Measurements from ENCODE around the gene OR10G2.
"Not testable (repeated sequence)": the region's sequence is repeated elsewhere in the genome, so short reads cannot be mapped to it uniquely, and the experiment has no call there.

The OR10G2 gene

DNA sequence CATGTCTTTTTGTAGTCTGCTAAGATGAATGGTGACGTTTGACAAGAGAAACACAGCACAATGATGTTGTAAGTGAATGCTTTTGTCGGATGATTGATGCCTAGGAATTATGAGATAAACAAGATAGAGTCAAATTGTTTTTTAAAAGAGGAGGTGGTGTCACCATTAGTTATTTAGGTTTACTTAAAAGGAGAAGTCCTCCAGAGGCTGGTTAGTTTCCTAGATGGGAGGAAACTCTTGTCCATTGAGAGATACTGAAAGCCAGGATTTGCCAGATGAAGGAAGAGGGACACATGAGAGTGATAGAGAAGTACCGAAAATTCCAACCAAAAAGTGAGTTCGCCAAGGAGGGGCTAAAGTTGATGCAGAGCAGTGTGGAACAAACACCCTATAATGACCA, at the start of gene OR10G2:
TSS of gene OR10G2 (minus strand) at position 101 of the 400 bp plus-strand sequence. CDS start at position 3, 98 bp downstream.
- DNase-seq (ENCODE audit: low read depth), result no peak

- no peak for DNase-seq (ENCODE audit: low read depth)
Observed at GRCh38 chr14:21680072-21680471, 45.3 kb upstream of the OR10G2 start.

- DNase-seq (ENCODE audit: low read depth), result no peak
Observed at GRCh38 chr14:21675566-21675965, 40.8 kb upstream of the OR10G2 start.

GRCh38 chr14:21673718-21674117, 39.0 kb upstream of the OR10G2 start, which contains the start of gene OR4E1:
TSS of gene OR4E1 (minus strand) at chr14:21673818. CDS start at chr14:21670935, 2,883 bp downstream.
- DNase-seq (ENCODE audit: low read depth), result no peak

DNA sequence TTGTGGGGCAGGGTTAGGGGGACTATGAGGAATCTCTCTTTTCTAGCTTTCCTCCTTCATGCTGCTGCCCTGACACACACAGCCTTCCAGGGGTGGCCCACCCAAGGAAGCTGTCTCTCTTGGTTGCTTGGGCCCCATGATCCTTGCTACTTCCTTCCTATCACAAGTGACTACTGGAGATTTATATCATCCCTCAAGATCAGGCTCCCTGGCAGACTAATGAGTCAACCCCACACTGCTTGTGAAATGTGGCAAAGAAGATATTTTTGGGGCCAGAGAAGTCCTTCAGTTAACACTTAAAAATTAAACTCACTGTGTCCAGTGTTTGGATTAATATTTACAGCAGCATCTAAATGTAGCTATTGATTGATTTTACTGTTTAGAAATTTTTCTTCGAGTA, 37.4 kb upstream of the OR10G2 start:
- DNase-seq (ENCODE audit: low read depth), result no peak

GRCh38 chr14:21671371-21671770, 36.6 kb upstream of the OR10G2 start:
- DNase-seq (ENCODE audit: low read depth), result no peak

DNA sequence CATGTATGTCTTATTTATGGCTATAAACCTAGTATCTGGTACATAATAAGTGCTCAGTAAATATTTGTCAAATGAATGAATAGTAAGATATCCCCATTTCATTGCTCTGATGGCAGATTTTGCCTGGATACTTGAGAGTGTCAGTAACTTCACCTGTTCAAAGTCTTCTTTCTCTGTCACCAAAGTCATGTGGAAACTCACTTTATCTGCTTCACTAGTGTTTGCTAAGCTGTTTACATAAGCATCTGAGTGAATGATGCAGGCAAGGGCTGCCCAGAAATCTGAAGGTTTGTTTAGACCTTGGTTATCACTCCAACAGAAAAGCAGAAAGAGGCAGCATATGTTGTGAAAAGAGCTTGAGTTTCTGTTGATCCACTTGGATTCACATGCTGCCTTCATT, 34.5 kb upstream of the OR10G2 start:
- DNase-seq (ENCODE audit: low read depth), result no peak

GRCh38 chr14:21668377-21668776, 33.6 kb upstream of the OR10G2 start:
- no peak for DNase-seq (ENCODE audit: low read depth)

DNA sequence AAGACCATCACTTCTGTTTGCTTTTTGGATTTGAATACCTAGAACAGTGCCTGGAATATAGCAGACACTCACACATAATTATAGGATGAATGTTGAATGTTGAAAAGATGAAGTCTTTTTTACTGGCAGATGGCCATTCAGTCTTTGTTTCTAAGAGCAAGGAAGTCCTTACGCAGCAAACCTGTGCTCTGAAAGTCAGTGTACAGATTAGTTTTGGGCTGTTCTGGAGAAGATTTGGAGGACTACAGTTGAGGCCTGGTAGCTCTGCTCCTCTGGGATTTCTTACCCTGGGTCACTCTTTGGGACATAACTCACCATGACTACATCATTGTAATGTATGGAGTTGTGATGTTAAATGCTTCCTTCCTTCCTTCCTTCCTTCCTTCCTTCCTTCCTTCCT, 22.2 kb upstream of the OR10G2 start:
- DNase-seq (ENCODE audit: low read depth), result no peak

GRCh38 chr14:21654215-21654614, 19.5 kb upstream of the OR10G2 start:
- no peak for DNase-seq (ENCODE audit: low read depth)

GRCh38 chr14:21653331-21653885, 18.7 kb upstream of the OR10G2 start, which contains the start of gene OR4E2:
TSS of gene OR4E2 (plus strand) at chr14:21653835. CDS start at chr14:21665083, 11,248 bp downstream.
- DNase-seq (ENCODE audit: low read depth), result no peak

DNA sequence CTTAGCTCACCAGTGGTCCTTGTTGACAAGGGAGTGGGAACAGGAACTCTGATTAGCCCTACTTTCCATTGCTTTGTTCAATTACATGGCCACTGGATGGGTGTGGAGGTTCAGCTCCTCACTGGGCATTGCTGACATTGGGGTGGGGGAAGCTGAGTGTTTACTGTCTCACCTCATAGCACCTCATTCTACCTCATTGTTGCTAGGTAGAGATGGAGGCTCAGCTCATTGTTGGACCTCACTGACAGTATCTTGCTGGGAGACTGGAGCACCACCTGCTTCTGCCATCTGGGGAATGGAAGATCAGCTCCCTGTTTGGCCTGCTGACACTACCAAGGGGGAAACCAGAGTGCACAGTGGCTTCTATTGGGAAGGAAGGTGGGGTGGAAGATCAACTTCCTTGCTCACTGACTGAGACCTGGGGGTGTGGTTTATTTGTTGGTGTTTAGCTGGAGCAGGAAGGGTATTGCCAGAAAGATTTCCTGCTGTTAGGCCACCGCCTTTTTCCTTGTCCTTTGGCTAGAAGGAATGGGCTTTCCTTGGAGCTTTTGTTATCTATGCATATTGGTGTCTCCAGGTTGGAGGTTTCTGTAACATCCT, 17.6 kb upstream of the OR10G2 start:
- DNase-seq (ENCODE audit: low read depth), result no peak

GRCh38 chr14:21647380-21647779, 12.6 kb upstream of the OR10G2 start:
- DNase-seq (ENCODE audit: low read depth), result no peak

- no peak for DNase-seq (ENCODE audit: low read depth)
Observed at GRCh38 chr14:21643407-21643806, 8.7 kb upstream of the OR10G2 start.

- no peak for DNase-seq (ENCODE audit: low read depth)
Observed at GRCh38 chr14:21642683-21643082, 7.9 kb upstream of the OR10G2 start.

- DNase-seq (ENCODE audit: low read depth), result no peak
Observed at GRCh38 chr14:21631084-21631483, 3.7 kb downstream of the OR10G2 start.

DNA sequence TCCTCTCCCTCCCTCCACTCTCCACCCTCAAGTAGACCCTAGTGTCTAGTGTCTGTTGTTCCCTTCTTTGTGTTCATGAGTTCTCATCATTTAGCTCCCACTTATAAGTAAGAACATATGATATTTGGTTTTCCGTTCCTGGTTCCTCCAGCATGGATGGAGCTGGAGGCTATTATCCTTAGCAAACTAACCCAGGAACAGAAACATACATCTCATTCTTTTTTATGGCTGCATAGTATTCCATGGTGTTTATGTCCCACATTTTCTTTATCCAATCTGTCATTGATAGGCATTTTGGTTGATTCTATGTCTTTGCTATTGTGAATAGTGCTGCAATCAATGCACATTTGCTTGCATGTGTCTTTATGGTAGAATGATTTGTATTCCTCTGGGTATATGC, 4.2 kb downstream of the OR10G2 start:
- DNase-seq (ENCODE audit: low read depth), result not testable (repeated sequence)

DNA sequence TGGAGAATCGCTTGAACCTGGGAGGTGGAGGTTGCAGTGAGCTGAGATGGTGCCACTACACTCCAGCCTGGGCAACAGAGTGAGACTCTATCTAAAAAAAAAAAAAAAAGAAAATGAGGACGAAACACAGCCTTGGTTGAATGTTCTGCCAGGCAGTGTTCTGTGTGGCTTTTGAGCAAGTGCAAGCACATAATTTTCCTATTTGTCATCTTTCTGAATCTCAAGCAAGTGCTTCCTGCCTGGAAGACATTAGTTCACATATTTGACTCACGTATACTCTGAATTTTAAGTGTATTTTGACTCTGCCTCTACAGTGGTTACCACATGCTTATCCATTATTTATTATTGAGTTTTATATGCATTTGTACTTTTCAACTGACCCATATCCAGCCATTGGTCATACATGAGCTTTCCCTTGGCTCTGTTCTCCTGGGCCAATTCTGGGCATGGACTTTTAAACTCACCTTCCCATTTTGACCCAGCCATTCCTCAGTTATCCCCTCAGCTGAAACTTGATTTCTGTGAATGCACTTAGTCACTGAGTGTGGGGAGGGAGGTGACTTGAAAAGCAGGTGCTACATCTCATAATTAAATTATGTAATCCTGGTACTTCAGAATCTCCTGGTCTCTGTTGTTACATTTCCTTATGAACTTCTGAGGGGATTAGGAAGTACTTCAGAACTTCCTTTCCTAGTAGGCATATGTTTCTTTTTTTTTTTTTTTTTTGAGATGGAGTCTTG, 8.1 kb downstream of the OR10G2 start:
- DNase-seq (ENCODE audit: low read depth), result no peak

DNA sequence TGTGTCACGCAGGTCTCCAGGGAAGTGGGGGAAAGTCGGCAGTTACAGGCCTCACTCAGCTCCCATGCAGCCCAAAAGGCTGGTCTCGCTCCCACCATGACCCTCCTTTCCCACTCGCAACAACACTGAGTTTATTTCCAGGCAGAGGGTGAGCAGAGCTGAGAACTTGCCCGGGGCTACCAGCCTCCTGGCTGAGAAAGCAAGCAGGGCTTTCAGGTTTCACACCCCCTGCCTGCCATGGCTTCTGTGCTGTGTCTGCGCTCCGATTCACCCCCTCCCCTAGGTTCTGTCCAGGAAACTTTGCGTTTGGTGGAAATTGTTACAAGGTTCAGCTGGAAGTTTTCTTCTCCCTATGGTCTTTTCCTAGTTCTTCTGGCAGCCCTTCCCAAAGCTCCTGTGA, 17.1 kb downstream of the OR10G2 start:
- no peak for DNase-seq (ENCODE audit: low read depth)

DNA sequence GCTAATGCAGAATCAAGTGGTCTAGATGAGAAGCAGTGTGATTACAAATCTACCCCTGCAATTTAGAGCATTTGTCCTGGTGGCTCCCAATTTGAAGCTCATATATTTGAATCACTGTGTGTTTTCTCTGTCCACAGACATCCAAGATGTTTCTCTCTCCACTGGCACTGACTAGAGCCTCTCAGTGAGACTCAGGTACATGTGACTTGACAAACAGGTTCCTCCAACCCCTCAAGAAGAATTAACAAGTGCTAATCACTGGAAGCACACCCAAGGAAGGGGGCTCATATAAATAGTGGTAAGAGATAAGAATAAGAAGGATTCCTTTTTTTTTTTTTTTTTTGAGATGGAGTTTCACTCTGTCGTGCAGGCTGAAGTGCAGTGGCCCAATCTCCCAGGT, 20.5 kb downstream of the OR10G2 start:
- DNase-seq (ENCODE audit: low read depth), result no peak

DNA sequence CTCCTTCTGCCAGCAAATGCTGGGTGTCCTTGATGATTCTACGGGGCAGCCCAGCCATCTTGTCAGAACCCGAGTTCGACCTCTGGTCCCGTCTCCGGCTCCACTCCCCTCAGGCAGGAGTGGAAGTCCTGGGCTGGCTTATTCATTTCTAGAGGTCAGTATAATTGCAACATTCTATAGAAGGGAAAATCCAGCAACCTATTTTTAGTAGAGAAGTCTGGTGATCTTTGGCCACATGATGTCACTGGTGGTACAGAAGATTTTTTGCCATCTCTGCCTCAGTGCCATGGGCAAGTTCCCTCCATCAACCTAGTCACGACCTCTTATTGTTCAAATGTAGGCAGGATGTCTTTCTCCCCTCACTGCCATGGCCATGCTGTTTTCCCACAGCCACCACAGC, 22.4 kb downstream of the OR10G2 start:
- no peak for DNase-seq (ENCODE audit: low read depth)

DNA sequence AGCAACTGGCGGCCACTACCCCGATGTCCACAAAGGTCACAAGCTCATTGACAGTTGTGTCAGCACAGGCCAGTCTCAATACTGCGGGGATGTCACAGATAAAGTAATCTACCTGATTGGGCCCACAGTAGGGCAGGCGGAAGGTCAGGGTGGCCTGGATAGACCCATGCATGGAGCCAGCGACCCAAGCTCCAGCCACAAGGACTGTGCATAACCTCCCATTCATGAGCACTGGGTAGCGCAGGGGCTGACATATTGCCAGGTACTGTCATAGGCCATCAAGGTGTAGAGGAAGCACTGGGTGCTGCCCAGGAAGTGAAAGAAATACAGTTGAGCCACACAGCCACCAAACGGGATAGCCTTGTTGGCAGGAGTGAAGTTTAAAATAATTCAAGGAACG, 32.6 kb downstream of the OR10G2 start:
- DNase-seq (ENCODE audit: low read depth), result not testable (repeated sequence)

DNA sequence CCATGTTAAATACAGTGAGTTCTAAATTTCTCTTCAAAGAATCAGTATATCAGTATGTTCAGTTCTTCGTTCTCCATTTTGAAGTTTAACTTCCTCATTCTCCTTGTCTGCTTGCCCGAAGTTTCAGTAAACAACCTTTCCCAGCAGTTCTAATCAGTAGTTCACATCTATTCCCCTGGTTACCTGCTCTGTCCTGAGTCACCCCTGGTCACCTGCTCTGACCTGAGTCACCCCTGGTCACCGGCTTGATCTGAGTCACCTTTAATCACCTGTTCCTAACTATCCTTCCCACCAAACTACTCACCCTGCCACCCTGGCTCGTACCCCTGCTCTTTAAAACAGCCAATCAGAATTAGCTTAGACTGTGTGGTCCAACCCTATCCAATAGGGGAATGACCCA, 45.4 kb downstream of the OR10G2 start:
- DNase-seq (ENCODE audit: low read depth), result no peak

Measured in activated gamma-delta T cell treated with anti-CD3 and anti-CD28 coated beads, Interleukin-2, amount 50 U/mL, for 16 hours (primary cell).